CMK (cell line): ENCODE data around the gene PEX11B.
A peak's percentile ranks its signal among the peaks of the same experiment; 100 is the strongest.

Source experiments
- DNase-seq: peaks from one replicate; pipeline ENCODE4 v3.0.0-alpha.2; 2010; ENCODE audit warnings: low read depth

The PEX11B gene, protein sequence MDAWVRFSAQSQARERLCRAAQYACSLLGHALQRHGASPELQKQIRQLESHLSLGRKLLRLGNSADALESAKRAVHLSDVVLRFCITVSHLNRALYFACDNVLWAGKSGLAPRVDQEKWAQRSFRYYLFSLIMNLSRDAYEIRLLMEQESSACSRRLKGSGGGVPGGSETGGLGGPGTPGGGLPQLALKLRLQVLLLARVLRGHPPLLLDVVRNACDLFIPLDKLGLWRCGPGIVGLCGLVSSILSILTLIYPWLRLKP

DNA sequence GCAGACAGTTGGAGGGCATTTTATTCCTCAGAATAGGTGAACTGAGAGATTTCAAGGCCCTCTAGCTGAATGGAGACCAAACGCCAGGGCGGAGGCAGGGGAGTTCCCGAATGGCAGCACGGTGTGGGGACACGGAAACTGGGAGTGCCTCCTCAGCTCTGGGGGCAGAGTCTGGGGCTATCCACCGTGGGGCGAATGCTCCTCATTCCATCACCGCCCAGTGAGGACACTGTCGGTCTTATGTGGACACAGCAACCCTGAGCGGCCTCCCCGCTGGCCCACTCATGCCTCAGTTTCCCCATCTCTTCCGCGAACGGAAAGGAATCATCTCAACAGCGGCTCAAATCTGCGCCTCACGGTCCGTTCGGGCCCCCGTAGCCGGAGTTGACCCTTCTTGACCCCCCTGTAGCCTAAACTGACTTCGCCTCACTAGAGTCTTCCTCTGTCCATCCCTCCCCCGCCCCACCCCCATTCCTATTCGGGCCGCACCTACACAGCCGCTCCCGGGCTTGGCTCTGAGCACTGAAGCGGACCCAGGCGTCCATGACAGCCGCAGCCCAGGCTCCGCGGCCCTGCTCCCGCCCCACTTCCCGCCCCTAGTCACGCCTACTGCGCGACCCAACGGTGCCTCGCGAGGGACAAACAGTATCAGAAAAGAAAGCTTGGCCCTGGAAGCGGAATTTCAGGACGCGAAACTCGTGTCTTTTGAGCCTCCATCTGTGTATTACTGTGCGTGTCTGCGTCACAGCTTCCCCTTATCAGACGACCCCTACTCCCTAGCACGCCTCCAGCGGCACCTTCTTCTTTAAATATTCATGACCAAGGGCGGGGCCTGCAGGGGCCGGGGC is at the start of gene PEX11B:
TSS of gene PEX11B (minus strand) at position 574 of the 848 bp plus-strand sequence. CDS start at position 545, 29 bp downstream.
- peak; percentile 90 for DNase-seq

DNA sequence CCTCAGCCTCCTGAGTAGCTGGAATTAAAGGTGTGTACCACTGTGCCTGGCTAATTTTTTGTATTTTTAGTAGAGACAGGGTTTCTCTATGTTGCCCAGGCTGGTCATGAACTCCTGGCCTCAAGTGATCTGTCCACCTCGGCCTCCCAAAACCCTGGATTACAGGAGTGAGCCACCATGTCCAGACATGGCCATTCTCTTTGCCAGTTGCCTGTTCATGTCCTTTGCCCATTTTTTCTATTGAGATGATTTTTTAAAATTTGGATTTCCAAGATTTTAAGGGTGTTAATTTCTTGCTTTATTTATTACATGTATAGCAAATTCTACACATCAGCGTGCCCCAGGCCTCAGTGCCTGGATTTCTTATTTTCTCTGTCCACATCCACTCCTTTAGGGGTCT is 48.8 kb upstream of the PEX11B start:
- DNase-seq = no peak

DNA sequence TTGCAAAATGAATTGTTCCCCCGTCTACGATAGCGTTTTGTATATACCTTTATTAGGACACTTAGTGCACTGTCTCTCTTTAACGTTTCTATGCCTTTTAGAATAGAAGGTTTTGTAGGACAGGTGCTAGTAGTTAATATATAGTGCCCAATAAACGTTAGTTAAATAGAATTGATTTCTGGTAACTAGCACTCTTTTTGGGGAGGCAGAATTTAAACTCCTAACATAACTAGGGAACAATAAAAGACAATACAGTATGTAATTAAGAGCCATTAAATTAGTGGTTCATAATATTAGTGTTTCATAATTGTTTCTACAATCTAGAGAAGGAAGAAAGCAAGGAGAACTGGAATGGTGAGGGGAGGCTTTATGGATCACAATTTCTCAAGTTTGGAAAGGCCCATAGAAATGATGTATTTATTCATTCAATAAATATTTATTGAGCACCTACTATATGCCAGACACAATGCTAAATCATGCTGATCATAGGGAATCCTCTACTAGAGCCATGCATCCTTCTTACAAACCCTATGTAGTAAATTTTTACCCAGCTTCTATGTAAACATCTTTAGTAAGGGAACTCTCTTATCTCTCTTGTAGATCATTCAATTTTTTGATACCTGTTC is 46.7 kb upstream of the PEX11B start:
- no peak for DNase-seq

DNA sequence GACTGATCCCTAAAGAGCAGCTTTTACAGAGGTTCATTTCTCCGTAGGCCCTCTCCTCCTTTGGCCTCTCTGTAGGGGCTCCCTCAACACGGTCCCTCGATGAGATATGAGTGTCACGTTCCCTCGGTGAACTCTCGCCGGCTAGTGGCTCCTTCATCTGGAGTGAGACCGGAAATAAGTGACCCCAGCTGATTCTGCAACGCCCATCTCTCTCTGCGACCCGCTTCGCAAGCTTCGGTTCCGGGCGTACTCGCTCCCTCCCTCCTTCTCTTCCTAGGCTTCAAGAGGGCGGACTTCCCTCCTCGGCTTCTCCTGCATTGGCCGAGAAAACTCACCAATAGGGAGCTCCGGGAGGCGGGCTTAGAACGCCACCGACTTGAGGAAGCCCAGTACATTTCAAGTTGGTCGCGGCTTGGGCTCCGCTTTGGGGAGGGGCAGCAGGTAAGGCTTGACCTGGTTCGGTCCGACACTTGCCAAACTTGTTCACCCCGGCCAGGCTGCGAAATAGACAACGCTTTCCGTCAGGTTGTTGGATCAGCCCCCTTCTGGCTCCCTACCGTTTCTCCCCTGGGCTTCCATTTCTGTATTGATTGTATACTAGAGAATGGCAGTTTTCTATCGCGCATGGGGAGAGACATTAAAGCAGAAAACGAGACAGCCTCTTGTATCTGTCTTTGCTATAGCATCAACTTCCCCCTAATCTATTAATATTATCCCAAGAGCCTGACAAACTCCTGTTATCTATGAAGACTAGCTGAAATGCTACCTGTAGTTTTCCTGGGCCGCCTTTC is 46.0 kb upstream of the PEX11B start, which contains the start of the genes ANKRD34A and POLR3GL:
TSS of gene ANKRD34A (minus strand) at position 248 of the 791 bp plus-strand sequence. CDS start 2,816 bp downstream, outside the sequence.
TSS of gene POLR3GL (plus strand) at position 363 of the 791 bp plus-strand sequence. CDS start 10,176 bp downstream, outside the sequence.
- peak; percentile 94 for DNase-seq

DNA sequence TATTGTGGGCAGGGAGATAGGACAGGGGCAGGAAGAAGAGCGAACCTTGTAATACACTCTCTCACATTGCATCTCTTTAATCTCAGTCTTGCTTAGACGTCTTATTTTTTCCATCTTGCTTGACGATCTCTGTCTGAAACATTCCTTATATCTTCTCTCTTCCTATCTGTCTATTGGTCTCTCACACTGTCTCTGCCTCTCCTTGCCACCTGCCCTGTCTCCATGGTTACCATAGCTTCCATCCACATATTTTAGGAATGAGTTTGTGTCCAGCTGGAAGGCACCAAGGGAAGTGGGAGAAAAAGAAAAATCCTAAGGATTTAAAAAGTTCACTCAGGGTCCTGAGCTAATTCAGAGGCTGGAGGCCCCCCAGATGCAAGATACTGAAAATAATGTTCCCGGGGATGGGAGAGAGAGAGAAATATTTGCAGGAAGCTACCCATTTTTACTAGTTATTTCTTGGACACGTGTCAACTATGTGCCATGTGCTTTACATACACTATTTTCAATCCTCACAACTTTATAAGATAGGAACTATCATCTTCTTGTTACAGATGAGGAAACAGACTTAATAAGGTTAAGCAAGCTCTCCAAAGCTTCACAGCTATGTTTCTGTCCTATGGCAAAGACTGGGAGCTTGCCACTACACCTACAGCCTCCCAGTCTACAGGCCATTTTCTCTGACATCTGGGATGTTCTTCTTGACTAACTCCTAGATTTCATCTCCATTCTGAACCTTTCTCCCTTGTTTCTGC is 44.9 kb upstream of the PEX11B start:
- DNase-seq = no peak

DNA sequence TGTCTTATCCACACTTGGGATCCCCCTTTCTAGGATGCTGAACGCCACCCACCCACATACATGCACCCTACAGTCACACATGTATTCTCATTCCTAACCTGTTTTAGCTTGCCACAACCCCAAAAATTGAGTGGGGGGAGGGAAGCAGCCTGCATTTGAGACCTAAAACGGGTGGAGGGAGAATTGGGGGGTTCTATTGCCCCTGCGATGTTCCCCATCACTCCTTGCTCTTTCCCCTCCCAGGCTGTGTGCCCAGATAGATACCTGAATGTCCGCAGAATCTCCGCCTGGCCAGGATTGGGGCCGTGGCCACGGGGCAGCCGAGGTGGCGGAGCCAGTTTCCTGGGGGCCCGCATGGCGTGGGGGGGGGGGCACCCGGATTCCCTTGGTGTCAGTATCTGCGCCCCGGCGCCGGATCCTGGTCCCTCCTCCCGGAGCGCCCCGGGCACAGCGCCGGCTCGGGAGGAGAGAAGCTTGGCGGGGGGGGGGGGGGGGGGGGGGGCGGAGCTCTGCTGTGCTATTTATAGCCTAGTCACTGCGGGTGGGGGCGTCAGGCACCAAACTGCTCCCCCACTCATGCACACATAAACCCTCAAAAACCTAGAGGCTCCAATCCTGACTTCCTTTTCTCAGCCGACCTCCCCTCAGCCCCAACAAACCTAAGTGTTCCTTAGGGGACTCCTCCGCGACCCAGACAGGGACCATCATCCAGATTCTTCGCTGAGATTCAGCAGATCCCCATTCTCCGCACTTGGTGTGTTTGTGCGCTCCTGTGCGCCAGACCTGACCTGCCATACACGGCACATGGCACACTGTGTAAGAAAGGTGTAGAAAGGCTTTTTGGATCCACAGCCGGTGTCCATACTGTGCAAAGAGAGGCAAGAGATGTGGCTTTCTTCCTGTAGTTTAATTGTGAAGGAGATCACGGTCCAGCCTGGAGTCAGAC is 43.9 kb upstream of the PEX11B start:
- no peak for DNase-seq

DNA sequence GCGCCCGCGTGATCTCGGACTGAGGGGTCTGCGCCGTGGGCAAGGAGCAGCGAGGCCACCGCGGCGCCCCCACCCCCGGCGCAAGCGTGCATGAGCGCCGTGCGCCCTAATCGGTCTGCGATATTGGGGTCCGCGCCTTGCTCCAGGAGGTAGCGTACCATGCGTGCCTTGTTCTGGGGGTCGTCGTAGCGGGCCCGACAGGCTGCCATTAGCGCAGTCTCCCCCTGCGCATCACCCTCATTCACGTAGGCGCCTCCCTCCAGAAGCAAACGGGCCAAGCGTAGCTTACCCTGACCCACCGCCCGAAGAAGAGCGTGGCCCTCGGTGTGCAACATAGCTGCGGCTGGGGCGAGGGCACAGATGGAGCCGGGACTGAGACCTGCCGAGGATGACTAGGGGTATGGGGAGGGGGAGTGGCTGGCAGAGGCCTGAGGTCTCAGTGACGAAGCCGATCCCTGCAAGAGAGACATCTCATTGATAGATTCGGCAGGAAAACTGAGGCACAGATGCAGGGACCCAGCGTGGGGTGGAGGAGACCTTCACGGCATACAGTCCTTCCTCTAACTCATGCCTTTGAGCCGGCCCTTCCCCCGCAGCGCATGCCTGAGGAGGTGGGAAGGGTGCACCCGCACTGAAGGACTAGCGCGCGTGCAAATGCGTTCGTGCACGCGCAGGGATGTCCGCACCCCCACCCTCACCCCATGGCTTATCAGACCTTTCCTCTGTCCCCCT is 43.1 kb upstream of the PEX11B start:
- DNase-seq = no peak

DNA sequence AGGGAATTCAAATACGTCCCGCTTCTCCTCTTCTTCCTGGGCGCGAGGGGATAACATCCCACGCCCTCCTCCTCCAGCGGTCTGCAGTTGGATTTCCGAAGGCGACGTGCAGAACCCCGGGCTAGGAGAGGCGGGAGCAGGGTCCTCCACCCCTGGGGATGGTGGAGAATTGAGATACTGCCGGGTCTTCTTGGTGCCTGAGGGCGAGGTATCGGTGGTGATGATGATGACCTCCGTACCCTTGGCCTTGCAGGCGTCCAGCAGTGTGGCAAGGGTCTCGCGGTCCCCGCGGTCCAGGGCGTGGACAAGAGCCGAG is 42.5 kb upstream of the PEX11B start:
- no peak for DNase-seq

DNA sequence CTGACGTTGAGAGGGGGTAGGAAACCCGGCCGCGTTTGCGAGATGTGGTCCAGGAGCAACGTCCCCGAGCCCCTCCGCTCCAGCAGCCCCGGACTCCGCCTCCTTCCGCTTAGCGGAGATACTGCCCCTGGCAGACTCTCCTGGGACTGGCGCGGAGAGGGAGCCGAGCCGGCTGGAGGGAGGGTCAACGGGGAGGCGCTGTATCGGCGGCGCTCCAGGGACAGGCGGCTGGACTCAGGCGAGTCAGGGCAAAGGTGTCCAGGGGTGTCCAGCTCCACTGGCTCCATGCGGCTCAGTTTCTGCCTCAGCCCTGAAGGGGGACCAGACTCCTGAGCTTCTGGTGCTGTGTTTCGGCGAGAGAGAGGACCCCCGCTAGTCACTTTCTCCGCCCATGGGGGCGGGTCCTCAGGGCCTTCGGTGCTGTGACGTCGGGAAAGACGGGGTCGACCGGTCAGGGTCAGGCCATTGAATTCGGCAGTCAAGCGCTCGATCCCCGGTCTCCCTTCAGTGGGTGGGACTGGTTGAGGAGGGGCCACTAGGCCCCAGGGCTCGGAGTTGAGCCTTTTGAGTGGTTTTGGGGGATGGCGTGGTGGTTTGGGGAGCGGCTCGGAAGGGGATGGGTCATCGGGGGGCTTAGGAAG is 42.1 kb upstream of the PEX11B start:
- DNase-seq = peak; percentile 60

DNA sequence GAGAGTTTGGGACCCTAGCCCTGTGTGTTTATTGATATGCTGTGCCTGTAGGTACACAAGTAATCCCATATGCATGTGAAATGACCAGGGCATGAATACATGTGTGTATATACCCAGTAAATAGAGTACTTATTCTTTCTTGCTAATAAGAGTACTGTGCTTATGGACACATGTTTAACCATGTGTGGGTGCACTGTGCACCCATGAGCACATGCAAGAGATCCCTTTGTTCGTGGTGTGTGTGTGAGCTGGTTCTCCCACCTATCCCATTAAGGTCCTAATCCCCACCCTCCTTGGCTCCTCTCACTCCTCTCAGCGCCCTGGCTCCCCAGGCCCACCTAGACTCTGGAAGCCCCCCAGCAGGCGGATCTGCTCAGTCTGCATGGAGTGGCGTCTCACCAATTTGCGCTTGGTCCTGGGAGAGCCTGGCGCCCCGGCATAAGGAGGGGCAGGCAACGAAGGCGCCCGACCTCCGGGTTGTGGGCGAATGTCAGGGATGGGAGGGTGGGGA is 41.5 kb upstream of the PEX11B start:
- no peak for DNase-seq

DNA sequence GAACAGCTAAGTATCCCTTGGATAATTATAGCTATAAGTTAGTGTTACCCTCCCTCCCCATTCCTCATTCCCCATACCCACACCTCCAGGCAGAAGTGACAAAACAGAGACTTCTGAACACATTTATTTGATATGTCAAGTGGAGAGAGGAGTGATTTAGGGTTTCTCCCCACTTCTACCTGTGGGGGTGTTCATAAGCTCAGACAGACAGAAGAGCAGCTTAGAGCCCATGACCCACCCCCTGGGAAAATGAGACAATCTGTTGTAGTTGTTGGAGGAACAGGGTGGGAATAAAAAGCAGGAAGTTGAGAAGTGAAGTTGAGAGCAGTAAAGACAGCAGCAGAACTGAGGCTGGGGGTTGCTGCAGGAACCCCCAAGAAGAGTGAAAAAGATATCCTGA is 40.8 kb upstream of the PEX11B start:
- no peak for DNase-seq

DNA sequence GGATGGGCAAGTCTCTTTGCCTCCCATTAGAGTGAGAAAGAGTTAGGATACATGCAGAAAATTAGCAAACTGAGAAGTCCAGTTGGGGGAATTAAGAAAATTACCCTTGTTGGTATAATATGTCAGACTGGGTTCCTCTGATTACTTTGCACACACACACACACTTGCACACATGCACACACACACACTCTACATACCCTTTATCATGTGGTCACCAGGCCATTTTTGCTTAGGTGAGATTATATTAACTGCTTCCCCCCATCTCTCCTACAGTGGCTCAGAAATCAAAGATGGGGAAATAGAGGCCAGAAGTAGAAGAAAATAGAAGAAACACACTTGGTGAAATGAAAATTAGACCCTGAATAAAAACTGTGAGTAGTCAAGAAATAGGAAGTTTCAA is 40.2 kb upstream of the PEX11B start:
- no peak for DNase-seq

DNA sequence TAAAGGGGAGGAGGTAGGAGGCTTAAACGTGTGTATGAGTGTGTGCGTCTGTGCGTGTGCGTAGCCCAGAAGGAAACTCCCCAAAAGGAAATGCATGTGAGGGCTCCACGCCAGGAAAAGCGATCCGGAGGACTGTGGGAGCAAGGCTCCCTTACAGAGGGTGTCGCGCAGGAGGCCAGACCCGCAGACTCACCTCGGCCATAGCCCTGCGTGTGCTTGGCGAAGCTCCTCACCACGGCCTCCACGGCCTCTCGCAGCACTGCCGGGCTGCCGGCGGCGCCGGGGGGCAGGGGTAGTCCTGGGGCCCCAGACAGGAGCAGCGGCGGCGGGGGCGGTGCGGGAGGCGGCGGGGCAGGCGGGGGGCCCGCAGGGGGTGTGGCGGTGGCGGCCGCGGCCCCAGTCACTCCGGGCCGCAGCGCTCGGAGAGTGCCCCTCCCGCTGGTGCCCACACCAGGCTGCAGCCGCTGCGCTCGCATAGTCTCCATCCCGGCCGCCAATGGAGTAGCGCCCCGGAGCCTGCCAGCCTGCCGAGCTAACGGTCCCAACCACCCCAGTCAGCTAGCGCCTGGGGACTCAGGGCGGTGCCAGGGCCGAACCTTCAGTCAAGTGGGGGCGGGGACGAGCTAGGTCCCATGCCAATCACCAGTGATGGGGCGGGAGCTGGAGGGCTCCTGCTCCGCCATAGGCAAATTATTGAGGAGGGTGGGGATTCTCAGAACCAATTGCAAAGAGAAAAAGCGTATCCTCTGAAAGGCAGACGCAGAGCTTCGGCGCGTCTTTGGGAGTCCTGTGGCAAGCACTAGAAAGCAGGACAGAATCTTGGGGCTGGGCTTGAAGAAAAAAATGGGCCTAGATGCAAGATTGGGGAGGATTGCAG is 39.2 kb upstream of the PEX11B start, which contains the start of gene LIX1L:
TSS of gene LIX1L (minus strand) at position 575 of the 877 bp plus-strand sequence. CDS start at position 485, 90 bp downstream.
- peak; percentile 78 for DNase-seq

DNA sequence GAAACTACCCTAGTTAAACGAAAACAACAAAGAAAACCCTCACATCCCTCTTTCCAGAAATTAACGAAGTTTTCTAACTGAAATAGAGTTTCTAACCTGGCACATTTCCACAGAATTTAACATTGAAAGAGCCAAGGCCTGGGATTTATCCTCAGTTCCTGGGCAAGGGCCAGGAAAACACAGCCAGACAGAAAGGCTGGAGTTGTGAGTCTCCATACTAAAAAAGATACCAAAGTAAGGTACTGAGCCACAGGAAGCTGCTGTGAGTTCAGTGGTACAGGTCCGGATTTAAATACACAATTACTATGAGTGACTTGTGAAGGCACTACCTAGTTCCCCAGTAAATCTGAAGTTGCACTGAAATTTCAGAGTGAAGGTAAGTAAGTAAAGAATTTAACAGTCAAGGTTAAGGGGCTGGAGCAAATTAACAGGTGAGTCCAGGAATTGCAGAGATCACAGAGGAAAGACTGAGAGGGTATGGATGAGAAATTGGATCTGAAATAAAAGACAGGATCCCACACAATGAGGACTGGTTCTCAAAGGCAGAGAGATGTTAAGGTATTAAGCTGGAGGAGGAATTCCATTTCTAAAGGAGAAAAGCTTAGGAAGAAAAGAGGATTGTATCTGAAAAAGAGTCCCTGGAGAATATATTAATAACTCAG is 38.4 kb upstream of the PEX11B start:
- no peak for DNase-seq

DNA sequence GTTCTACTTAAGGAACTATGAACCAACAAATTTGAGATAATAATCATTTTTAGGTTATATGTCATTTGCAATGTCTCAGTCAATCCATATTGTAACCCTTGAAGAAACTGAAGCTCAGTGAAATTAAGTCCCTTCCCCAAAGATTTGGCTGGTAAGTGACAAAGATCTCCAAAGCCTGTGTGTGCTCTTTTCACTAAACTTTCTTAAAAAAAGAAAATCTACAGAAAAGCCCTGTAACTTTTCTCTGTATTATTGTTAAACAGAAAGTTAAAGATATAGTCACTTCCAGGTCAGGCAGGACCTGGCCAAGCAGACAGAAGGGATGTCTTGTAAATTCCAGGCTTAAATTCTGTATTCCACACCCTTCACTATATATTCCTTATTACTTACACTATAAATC is 37.8 kb upstream of the PEX11B start:
- DNase-seq = no peak

DNA sequence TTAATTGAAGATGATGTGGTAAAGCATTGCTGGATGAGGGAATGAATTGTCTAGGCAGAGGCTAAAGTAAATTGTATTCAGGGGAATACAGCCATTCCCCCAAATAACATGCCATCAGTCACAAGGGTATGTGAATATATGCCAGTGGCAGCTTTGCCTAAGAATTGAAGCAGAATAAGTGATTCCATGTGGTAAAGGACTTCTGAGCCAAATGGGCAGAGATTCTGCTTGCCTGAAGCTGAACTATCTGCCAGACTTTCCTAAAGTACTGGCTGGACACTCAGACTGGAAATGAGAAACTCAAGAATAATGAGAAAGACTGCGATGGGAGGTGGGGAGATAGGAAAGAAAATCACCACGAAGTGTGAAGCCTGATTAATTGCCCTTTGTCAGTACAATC is 36.9 kb upstream of the PEX11B start:
- DNase-seq = no peak

DNA sequence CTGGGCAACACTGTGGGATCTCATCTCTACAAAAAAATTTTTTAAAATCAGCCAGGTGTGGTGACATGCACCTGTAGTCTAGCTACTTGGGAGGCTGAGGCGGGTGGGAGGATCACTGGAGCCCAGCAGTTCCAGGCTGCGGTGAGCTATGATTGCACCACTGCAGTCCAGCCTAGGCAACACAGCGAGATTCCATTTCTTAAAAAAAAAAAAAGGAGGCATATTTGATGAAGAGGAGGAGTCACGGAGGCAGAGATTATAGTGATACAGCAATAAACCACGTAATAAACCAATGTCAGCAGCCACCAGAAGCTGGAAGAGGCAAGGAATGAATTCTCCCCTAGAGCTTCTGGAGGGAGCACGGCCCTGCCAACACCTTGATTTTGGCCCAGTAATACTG is 35.3 kb upstream of the PEX11B start:
- no peak for DNase-seq
